ENCODE data around the gene AP1AR.

DNA sequence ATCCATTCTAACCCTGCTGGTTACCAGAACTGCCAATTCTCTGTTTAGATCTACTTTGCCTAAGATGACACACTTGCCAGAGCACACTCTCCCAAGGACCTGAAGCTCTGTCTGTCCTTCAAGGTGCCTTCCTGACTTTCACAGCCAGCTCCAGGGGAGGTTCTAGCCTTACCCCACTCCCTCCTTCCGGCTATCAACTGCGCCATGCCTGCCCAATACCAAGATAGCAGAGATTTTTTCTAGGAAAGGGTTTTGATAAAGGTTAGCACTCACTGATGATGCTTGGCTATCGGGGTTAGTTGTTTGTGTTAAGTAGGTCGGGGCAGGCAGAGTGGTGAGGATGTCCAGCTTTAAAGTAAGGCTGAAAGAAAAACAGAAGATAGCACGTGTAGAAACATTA lies 79.9 kb downstream of the AP1AR start:
- TF ChIP-seq, protein P1, sequence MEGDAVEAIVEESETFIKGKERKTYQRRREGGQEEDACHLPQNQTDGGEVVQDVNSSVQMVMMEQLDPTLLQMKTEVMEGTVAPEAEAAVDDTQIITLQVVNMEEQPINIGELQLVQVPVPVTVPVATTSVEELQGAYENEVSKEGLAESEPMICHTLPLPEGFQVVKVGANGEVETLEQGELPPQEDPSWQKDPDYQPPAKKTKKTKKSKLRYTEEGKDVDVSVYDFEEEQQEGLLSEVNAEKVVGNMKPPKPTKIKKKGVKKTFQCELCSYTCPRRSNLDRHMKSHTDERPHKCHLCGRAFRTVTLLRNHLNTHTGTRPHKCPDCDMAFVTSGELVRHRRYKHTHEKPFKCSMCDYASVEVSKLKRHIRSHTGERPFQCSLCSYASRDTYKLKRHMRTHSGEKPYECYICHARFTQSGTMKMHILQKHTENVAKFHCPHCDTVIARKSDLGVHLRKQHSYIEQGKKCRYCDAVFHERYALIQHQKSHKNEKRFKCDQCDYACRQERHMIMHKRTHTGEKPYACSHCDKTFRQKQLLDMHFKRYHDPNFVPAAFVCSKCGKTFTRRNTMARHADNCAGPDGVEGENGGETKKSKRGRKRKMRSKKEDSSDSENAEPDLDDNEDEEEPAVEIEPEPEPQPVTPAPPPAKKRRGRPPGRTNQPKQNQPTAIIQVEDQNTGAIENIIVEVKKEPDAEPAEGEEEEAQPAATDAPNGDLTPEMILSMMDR (IDR thresholded peaks at IDR 0.05) = no peak
- no peak for TF ChIP-seq POLR2A (IDR thresholded peaks at IDR 0.05)
